OCI-LY1 (cell line): ENCODE data around the gene NEIL1.

Experiments used
- H2AFZ ChIP-seq: fragments of 200-600 bp; sonication (generic), shearing (Covaris generic); 2 replicates; pipeline ENCODE4 v1.6.0; 2014; ENCODE audit warnings: antibody characterized with exemption, mild to moderate bottlenecking, low read length
- H3F3A ChIP-seq: fragments of 200-600 bp; sonication (generic), shearing (Covaris generic); 2 replicates; pipeline ENCODE4 v1.6.0; 2014; ENCODE audit warnings: mild to moderate bottlenecking, antibody characterized with exemption, low read length, moderate library complexity; ENCODE audit not compliant: insufficient read depth
- H3K27ac ChIP-seq: fragments of 200-600 bp; sonication (generic); 2 replicates; pipeline ENCODE4 v1.5.1; 2014; ENCODE audit warnings: low read length, mixed run types, mild to moderate bottlenecking, low read depth; ENCODE audit not compliant: poor library complexity, severe bottlenecking
- H3K27me3 ChIP-seq: fragments of 200-600 bp; sonication (generic); 2 replicates; pipeline ENCODE4 v1.6.0; 2014; ENCODE audit warnings: antibody characterized with exemption, mild to moderate bottlenecking, low read length, moderate library complexity; ENCODE audit not compliant: insufficient read depth
- H3K36me3 ChIP-seq: fragments of 200-600 bp; sonication (generic); 2 replicates; pipeline ENCODE4 v1.6.1; 2014; ENCODE audit warnings: mild to moderate bottlenecking, antibody characterized with exemption, low read length, moderate library complexity, mixed read lengths; ENCODE audit not compliant: insufficient read depth
- H3K4me1 ChIP-seq: fragments of 200-600 bp; sonication (generic); 2 replicates; pipeline ENCODE4 v1.5.1; 2014; ENCODE audit warnings: mild to moderate bottlenecking, low read length, moderate library complexity; ENCODE audit not compliant: insufficient read depth, severe bottlenecking
- H3K4me2 ChIP-seq: fragments of 200-600 bp; sonication (generic), shearing (Covaris generic); 2 replicates; pipeline ENCODE4 v1.6.1; 2014; ENCODE audit warnings: low read length
- H3K4me3 ChIP-seq: fragments of 200-600 bp; sonication (generic); 2 replicates; pipeline ENCODE4 v1.5.1; 2014; ENCODE audit warnings: low read length, low read depth, mild to moderate bottlenecking, mixed read lengths; ENCODE audit not compliant: poor library complexity, severe bottlenecking
- H3K79me2 ChIP-seq: fragments of 200-600 bp; shearing (Covaris generic); 2 replicates; pipeline ENCODE4 v1.6.1; 2016; ENCODE audit warnings: mixed run types, low read length, mixed read lengths; ENCODE audit not compliant: insufficient read depth
- H3K9ac ChIP-seq: fragments of 200-600 bp; sonication (generic), shearing (Covaris generic); 2 replicates; pipeline ENCODE4 v1.6.1; 2014; ENCODE audit warnings: mild to moderate bottlenecking, low read length, mixed read lengths
- H3K9me2 ChIP-seq: fragments of 200-600 bp; sonication (generic), shearing (Covaris generic); 2 replicates; pipeline ENCODE4 v1.6.1; 2014; ENCODE audit warnings: low read depth, mild to moderate bottlenecking, low read length, mixed read lengths
- H3K9me3 ChIP-seq: fragments of 200-600 bp; shearing (Covaris generic); 2 replicates; pipeline ENCODE4 v1.6.1; 2014; ENCODE audit warnings: low read length, mixed read lengths
- H4K20me1 ChIP-seq: fragments of 200-600 bp; sonication (generic), shearing (Covaris generic); 2 replicates; pipeline ENCODE4 v1.6.0; 2016; ENCODE audit warnings: mild to moderate bottlenecking, low read length; ENCODE audit not compliant: insufficient read depth
- EZH2 ChIP-seq: fragments of 200-600 bp; sonication (generic), shearing (Covaris generic); IDR thresholded peaks from 2 replicates; pipeline ENCODE4 v1.8.0; 2017; ENCODE audit warnings: borderline replicate concordance, mixed run types, mild to moderate bottlenecking, antibody characterized with exemption, low read length, moderate library complexity, mixed read lengths
- TF ChIP-seq, protein P1 (sequence below): fragments of 200-600 bp; sonication (generic), shearing (Covaris generic); IDR thresholded peaks from 2 replicates; pipeline ENCODE4 v1.5.1; 2017; ENCODE audit warnings: mild to moderate bottlenecking, antibody characterized with exemption, low read length, moderate library complexity, mixed read lengths

The NEIL1 gene

DNA sequence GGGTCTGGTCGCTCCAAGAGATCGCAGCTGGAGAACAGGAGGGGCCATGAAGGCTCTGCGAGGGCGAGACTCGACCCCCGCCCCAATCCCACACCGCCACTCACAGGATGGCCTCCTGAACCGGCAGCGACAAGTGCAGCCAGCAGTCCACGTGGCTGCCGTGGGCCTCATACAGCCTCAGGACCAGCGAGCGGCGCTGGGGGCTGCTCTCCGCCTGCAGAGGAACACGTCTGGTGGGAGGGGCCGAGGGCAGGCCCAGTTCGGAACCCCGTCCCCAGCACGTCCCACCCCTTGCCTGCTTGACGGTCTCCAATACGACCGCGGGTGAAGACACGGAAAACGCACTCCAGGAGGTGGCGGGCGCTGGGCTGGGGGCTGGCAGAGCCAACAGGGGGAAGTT is 9.2 kb downstream of the NEIL1 start:
- no peaks in the 10 kb centered on the region for H3K27me3 ChIP-seq
- H3K79me2 ChIP-seq, result no peaks in the 10 kb centered on the region
- H3K9me3 ChIP-seq, result no peaks in the 10 kb centered on the region
- H3K4me2 ChIP-seq, result no peak overlapping the region
- H3K9me2 ChIP-seq, result no peaks in the 10 kb centered on the region
- H3K4me3 ChIP-seq, result no peak overlapping the region
- H3K4me1 ChIP-seq, result no peaks in the 10 kb centered on the region
- no peak overlapping the region for H3K27ac ChIP-seq
- no peak for TF ChIP-seq EZH2
- TF ChIP-seq, protein P1, sequence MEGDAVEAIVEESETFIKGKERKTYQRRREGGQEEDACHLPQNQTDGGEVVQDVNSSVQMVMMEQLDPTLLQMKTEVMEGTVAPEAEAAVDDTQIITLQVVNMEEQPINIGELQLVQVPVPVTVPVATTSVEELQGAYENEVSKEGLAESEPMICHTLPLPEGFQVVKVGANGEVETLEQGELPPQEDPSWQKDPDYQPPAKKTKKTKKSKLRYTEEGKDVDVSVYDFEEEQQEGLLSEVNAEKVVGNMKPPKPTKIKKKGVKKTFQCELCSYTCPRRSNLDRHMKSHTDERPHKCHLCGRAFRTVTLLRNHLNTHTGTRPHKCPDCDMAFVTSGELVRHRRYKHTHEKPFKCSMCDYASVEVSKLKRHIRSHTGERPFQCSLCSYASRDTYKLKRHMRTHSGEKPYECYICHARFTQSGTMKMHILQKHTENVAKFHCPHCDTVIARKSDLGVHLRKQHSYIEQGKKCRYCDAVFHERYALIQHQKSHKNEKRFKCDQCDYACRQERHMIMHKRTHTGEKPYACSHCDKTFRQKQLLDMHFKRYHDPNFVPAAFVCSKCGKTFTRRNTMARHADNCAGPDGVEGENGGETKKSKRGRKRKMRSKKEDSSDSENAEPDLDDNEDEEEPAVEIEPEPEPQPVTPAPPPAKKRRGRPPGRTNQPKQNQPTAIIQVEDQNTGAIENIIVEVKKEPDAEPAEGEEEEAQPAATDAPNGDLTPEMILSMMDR, result no peak
- H3F3A ChIP-seq, result no peaks in the 10 kb centered on the region
- no peak overlapping the region for H3K9ac ChIP-seq
- H4K20me1 ChIP-seq, result no peaks in the 10 kb centered on the region
- peaks cover 43% of the 10 kb centered on the region for H3K36me3 ChIP-seq
- no peak overlapping the region for H2AFZ ChIP-seq

DNA sequence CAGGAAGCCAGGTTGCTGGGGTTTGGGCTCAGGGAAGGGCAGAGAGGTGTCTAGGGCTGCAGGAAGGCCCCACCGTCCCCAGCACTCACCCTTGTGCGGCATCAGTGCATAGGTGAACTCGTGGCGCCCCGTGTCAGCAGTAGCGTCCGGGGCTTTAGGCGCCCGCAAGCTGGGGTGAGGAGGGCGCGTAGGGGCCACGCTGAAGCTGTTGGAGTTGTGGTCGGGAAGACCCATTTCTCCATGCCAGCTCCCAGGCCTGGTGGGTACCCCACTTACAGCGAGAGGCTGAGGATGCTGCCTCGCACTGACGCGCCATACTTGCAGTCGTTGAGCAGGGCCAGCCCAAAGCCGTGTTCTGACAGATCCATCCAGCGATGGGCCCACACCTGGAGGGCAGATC is 9.7 kb downstream of the NEIL1 start:
- Histone ChIP-seq H3K4me2 (no peak overlapping the region), H3K4me3 (no peak overlapping the region), H3F3A (no peaks in the 10 kb centered on the region), H3K9me2 (no peaks in the 10 kb centered on the region), H2AFZ (no peak overlapping the region), H3K4me1 (no peaks in the 10 kb centered on the region), H3K79me2 (no peaks in the 10 kb centered on the region), H3K27ac (no peak overlapping the region), H3K9ac (no peak overlapping the region), H3K27me3 (no peaks in the 10 kb centered on the region), H3K9me3 (no peaks in the 10 kb centered on the region), H4K20me1 (no peaks in the 10 kb centered on the region), H3K36me3 (peaks cover 39% of the 10 kb centered on the region)
- no peak for TF ChIP-seq EZH2
- TF ChIP-seq, protein P1, result no peak

DNA sequence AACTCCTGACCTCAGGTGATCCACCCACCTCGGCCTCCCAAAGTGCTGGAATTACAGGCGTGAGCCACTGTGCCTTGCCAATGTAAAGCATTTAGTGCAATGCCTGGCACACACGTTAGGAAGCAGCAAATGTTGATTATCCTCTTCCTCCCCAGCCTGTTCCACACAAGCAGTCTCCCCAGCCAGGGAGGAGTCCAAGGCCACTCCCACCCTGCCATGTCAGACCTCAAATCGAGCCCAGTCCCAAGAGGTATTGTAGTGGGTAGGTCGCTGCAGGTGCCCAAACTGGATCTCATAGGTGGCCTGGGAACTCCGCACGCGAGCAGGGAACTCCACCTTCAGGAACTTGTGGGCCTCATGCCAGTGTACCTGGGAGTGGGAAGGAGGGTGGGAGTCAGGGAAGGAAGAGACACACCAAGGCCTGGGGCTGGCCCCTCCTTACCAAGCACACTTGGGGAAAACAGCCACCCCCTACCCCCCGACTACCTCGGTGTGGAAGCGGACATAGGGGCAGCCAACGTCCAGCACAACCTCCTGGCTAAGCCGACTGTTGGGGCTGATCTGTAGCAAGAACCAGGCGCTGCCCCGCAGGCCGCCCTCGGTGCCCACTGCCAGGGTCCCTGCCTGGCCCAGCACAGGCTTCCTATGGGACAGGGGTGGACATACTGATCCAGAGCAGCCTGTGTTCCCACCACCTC is 11.3 kb downstream of the NEIL1 start:
- no peak for TF ChIP-seq EZH2
- TF ChIP-seq, protein P1, result no peak
- Histone ChIP-seq H3K9ac (no peak overlapping the region), H3K4me1 (no peaks in the 10 kb centered on the region), H3K27ac (no peak overlapping the region), H2AFZ (no peak overlapping the region), H3K4me2 (no peak overlapping the region), H3K9me2 (no peaks in the 10 kb centered on the region), H3F3A (no peaks in the 10 kb centered on the region), H3K9me3 (no peaks in the 10 kb centered on the region), H3K36me3 (peaks cover 28% of the 10 kb centered on the region), H4K20me1 (no peaks in the 10 kb centered on the region), H3K27me3 (no peaks in the 10 kb centered on the region), H3K4me3 (no peak overlapping the region), H3K79me2 (no peaks in the 10 kb centered on the region)
